Lower lobe of right lung (tissue), 2 donors: Measurements from ENCODE around the gene RNF4. TPM values are rescaled to one million over a fixed set of nuclear protein-coding genes. Genes with fewer than 3 reads are reported as not detected.

ENCODE experiments used
- ATAC-seq, 2 donors: fragments of 200-7000 bp; cut with Tn5 transposase; one replicate each; pipeline ENCODE4 v1.9.1; 2020 to 2022; ENCODE audit warnings: mild to moderate bottlenecking in 2 of 2, moderate library complexity in 2 of 2
- DNase-seq: peaks from one replicate; pipeline ENCODE4 v3.0.0-alpha.2; 2020
- H3K27ac ChIP-seq: fragments of 200-600 bp; one replicate; pipeline ENCODE4 v1.8.0; 2022
- H3K27me3 ChIP-seq: fragments of 200-600 bp; one replicate; pipeline ENCODE4 v1.8.0; 2022; ENCODE audit warnings: low read depth
- H3K36me3 ChIP-seq: fragments of 200-600 bp; one replicate; pipeline ENCODE4 v1.8.0; 2022; ENCODE audit warnings: mild to moderate bottlenecking
- H3K4me1 ChIP-seq: fragments of 200-600 bp; one replicate; pipeline ENCODE4 v1.8.0; 2022
- H3K4me3 ChIP-seq: fragments of 200-600 bp; one replicate; pipeline ENCODE4 v1.8.0; 2022; ENCODE audit warnings: mild to moderate bottlenecking
- H3K9me3 ChIP-seq: fragments of 200-600 bp; one replicate; pipeline ENCODE4 v1.8.0; 2022
- CTCF ChIP-seq: fragments of 200-600 bp; IDR thresholded peaks from one replicate; pipeline ENCODE4 v1.8.0; 2022; ENCODE audit warnings: antibody characterized with exemption, mild to moderate bottlenecking
- intact Hi-C: fragments of 100-400 bp; cut with DNase I; formaldehyde crosslinking; loops from one replicate; pipeline ENCODE4 v1.11.0; 2022
- total RNA-seq: library from RNA; stranded (reverse); fragmentation: NEBNext Ultra II Directional; extraction: Animal tissue kit (Norgen Biotek cat#: 25700); gene quantifications from one replicate; pipeline ENCODE4 v1.2.1, GENCODE V29; 2021
- donor health status: DM: no; HTN: yes; CAD: no; lungs with severe emphysema.

The RNF4 gene
- total RNA-seq, 1 donor from 2014 or later = 39.3 TPM

DNA sequence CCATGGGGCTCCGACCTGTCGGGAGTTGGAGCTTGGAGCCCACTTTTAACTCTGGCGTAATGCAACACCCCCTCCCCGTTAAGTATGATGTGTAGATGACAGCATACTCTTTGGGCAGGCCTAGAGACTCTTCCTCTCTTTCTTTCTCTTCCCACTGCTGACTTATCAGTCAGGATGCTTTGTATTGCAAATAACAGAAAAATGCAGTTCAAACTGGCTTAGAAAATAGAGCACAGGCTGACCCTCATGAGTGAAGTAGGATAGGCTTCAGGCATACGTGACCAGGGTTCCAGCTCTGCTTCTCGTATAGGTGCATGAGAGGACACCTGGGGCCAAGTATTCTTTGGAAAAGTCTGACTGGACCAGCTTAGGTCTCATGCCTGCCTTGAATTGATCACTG, 23.3 kb upstream of the RNF4 start:
- no peaks in the 10 kb centered on the region for H3K36me3 ChIP-seq
- no peaks in the 10 kb centered on the region for H3K9me3 ChIP-seq
- ATAC-seq = no peak
- intact Hi-C loops = no loop called here
- H3K27me3 ChIP-seq = no peaks in the 10 kb centered on the region
- no peak for TF ChIP-seq CTCF
- no peak overlapping the region for H3K4me3 ChIP-seq
- DNase-seq = no peak
- no peaks in the 10 kb centered on the region for H3K4me1 ChIP-seq
- no peak overlapping the region for H3K27ac ChIP-seq

DNA sequence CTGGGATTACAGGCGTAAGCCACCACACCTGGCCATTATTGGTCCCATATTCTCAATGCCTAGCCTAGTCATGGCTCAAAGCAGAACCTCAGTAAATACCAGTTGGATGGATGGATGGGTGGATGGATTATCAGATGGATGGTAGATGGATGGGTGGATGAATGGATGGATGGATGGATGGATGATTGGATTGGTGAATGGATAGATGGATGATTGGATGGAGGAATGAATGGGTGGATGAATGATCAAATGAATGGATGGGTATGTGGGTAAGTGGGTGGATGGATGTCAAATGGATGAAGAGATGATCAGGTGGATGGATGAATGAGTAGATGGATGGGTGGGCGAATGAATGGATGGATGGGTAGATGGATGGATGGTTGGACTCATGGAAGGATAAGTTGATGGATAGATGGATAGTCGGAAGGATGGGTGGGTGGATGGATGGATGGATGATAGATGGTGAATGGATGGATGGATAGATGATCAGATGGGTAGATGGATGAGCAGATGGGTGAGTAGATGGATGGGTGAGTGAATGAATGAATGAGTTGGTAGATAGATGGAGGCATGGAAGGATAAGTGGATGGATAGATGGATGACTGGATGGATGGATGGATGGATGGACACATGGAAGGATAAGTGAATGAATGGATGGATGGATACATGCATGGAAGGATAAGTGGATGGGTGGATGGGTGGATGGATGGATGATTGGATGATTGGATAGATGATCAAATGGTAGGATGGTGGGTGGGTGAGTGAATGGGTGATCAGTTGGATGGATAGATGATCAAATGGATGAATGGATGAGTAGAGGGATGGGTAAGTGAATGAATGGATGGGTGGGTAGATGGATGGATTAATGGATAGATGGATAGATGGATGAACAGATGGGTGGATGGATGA, 22.0 kb upstream of the RNF4 start:
- no peak for DNase-seq
- intact Hi-C loops = no loop called here
- no peak for ATAC-seq
- no peak for TF ChIP-seq CTCF
- H3K27ac ChIP-seq = no peak overlapping the region
- H3K27me3 ChIP-seq = no peaks in the 10 kb centered on the region
- no peak overlapping the region for H3K4me3 ChIP-seq
- no peaks in the 10 kb centered on the region for H3K36me3 ChIP-seq
- no peaks in the 10 kb centered on the region for H3K9me3 ChIP-seq
- no peaks in the 10 kb centered on the region for H3K4me1 ChIP-seq

GRCh38 chr4:2448589-2448988, 20.3 kb upstream of the RNF4 start:
- ATAC-seq = no peak
- no peaks in the 10 kb centered on the region for H3K9me3 ChIP-seq
- no peak for TF ChIP-seq CTCF
- H3K36me3 ChIP-seq = no peaks in the 10 kb centered on the region
- no peak overlapping the region for H3K4me3 ChIP-seq
- H3K4me1 ChIP-seq = no peaks in the 10 kb centered on the region
- no peak for DNase-seq
- H3K27ac ChIP-seq = no peak overlapping the region
- intact Hi-C loops = no loop called here
- H3K27me3 ChIP-seq = no peaks in the 10 kb centered on the region

GRCh38 chr4:2449051-2449450, 19.9 kb upstream of the RNF4 start:
- H3K9me3 ChIP-seq = no peaks in the 10 kb centered on the region
- intact Hi-C loops = no loop called here
- no peaks in the 10 kb centered on the region for H3K27me3 ChIP-seq
- DNase-seq = no peak
- H3K4me3 ChIP-seq = no peak overlapping the region
- no peaks in the 10 kb centered on the region for H3K36me3 ChIP-seq
- H3K27ac ChIP-seq = no peak overlapping the region
- ATAC-seq = no peak
- no peaks in the 10 kb centered on the region for H3K4me1 ChIP-seq
- no peak for TF ChIP-seq CTCF

GRCh38 chr4:2449511-2450392, 19.2 kb upstream of the RNF4 start:
- DNase-seq (no peak), ATAC-seq (no peak)
- Histone ChIP-seq H3K4me1 (no peaks in the 10 kb centered on the region), H3K27ac (no peak overlapping the region), H3K4me3 (no peak overlapping the region), H3K27me3 (no peaks in the 10 kb centered on the region), H3K9me3 (no peaks in the 10 kb centered on the region), H3K36me3 (no peaks in the 10 kb centered on the region)
- intact Hi-C loops = no loop called here
- TF ChIP-seq CTCF = no peak
